ENCODE results near the gene NME9.

The NME9 gene

DNA sequence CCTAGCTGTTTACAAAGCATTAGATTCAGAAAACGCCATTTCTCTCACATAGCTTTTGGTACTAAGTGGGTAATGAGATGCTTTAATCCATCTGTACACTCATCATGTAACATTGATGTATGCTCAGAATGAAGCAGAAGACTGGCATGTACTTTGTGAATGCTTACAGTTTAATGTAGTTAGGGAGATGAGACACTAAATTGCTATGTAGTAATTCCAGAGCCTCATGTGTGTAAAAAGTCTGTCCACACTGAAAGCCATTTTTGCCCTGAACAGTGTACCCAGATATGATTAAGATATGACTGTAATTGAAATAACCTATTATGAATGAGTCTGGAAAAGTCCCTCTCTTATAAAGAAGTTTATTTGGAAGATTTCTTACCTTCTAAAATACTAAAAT is 76.0 kb downstream of the NME9 start:
- FAIRE-seq (no peak), DNase-seq (ENCODE audit: insufficient read length, low spot score) (no peak)
- TF ChIP-seq POLR2AphosphoS5 (IDR thresholded peaks at IDR 0.05; ENCODE audit: low read depth, low read length) = no peak
- no peak for TF ChIP-seq SPI1 (IDR thresholded peaks at IDR 0.05; ENCODE audit: low read depth, low read length)
- no peak for TF ChIP-seq PAX5 (IDR thresholded peaks at IDR 0.05; ENCODE audit: insufficient read depth, low read length, severe bottlenecking)
- no peak for TF ChIP-seq POLR2A (IDR thresholded peaks at IDR 0.05; ENCODE audit: low read depth, low read length)
- TF ChIP-seq POU2F2 (IDR thresholded peaks at IDR 0.05; ENCODE audit: low read depth, low read length) = no peak
- TF ChIP-seq TAF1 (IDR thresholded peaks at IDR 0.05; ENCODE audit: low read depth, low read length) = no peak
